IMR-90 (cell line): ENCODE measurements around the gene NPPC. TPM values are rescaled to one million over a fixed set of nuclear protein-coding genes. Genes with fewer than 3 reads are reported as not detected.

Experiments used
- ATAC-seq: fragments of 200-7000 bp; cut with Tn5 transposase; 2 replicates; pipeline ENCODE4 v1.9.1; 2020; ENCODE audit warnings: low read depth, mild to moderate bottlenecking, moderate library complexity
- BruUV-seq: library from RNA; stranded (reverse); fragments of 400-500 nt; replicated peaks from 2 replicates; lab custom pipeline; 2021; lab: Mats Ljungman, UMichigan
- CTCF ChIA-PET: fragments of 300-600 bp; formaldehyde crosslinking; extraction: SDS; loops from one replicate; lab custom pipeline; 2021; ENCODE audit warnings: antibody characterized with exemption; lab: Yijun Ruan, JAX
- POLR2A ChIA-PET: fragments of 300-600 bp; sonication (Branson Sonifier 250); formaldehyde crosslinking; loops from one replicate; lab custom pipeline; 2022; ENCODE audit warnings: antibody characterized with exemption; ENCODE audit not compliant: unreplicated experiment; lab: Charles Lee
- DNase-seq: peaks from one replicate; pipeline ENCODE4 v3.0.0; 2013
- H2AFZ ChIP-seq: replicated peaks from 2 replicates; pipeline ENCODE3; 2013; ENCODE audit warnings: low read length, mild to moderate bottlenecking; ENCODE audit not compliant: poor library complexity
- H2AK5ac ChIP-seq: 2 replicates; pipeline ENCODE4 v1.6.1; 2013; ENCODE audit warnings: low read depth, low read length, inconsistent platforms
- H2AK9ac ChIP-seq: replicated peaks from 2 replicates; pipeline ENCODE3; 2013; ENCODE audit warnings: mild to moderate bottlenecking, low read depth, low read length, moderate library complexity; ENCODE audit not compliant: poor library complexity
- H2BK120ac ChIP-seq: 2 replicates; pipeline ENCODE4 v1.6.1; 2013; ENCODE audit warnings: low read depth, low read length, inconsistent platforms
- H2BK15ac ChIP-seq: 3 replicates; pipeline ENCODE4 v1.6.1; 2013; ENCODE audit warnings: low read depth, low read length, inconsistent platforms
- H2BK20ac ChIP-seq: 2 replicates; pipeline ENCODE4 v1.6.1; 2013; ENCODE audit warnings: low read depth, mild to moderate bottlenecking, inconsistent platforms, low read length, moderate library complexity
- H2BK5ac ChIP-seq: 2 replicates; pipeline ENCODE4 v1.6.1; 2013; ENCODE audit warnings: mild to moderate bottlenecking, low read depth, low read length, inconsistent platforms; ENCODE audit not compliant: poor library complexity, severe bottlenecking
- H3K14ac ChIP-seq: replicated peaks from 2 replicates; pipeline ENCODE4 v1.6.1; 2013; ENCODE audit warnings: low read depth, low read length, inconsistent platforms
- H3K18ac ChIP-seq: 2 replicates; pipeline ENCODE4 v1.6.1; 2013; ENCODE audit warnings: low read depth, low read length, control low read depth
- H3K23ac ChIP-seq: 2 replicates; pipeline ENCODE4 v1.6.1; 2013; ENCODE audit warnings: low read depth, low read length, inconsistent platforms
- H3K27ac ChIP-seq: 2 replicates; pipeline ENCODE4 v1.5.1; 2013; ENCODE audit warnings: mild to moderate bottlenecking, control low read depth, low read length; ENCODE audit not compliant: insufficient read depth
- H3K27me3 ChIP-seq: 2 replicates; pipeline ENCODE4 v1.6.1; 2013; ENCODE audit warnings: low read length; ENCODE audit not compliant: control insufficient read depth, insufficient read depth
- H3K36me3 ChIP-seq: 2 replicates; pipeline ENCODE4 v1.6.1; 2013; ENCODE audit warnings: low read length, mixed read lengths; ENCODE audit not compliant: control insufficient read depth, insufficient read depth
- H3K4ac ChIP-seq: 2 replicates; pipeline ENCODE4 v1.6.1; 2013; ENCODE audit warnings: low read depth, low read length, inconsistent platforms
- H3K4me1 ChIP-seq: 2 replicates; pipeline ENCODE4 v1.6.1; 2013; ENCODE audit warnings: low read length, mixed read lengths; ENCODE audit not compliant: control insufficient read depth, insufficient read depth
- H3K4me2 ChIP-seq: 2 replicates; pipeline ENCODE4 v1.6.1; 2013; ENCODE audit warnings: low read depth, mild to moderate bottlenecking, control low read depth, low read length, moderate library complexity
- H3K4me3 ChIP-seq: 2 replicates; pipeline ENCODE4 v1.5.1; 2013; ENCODE audit warnings: low read depth, mild to moderate bottlenecking, control low read depth, low read length, moderate library complexity; ENCODE audit not compliant: insufficient read depth
- H3K56ac ChIP-seq: 2 replicates; pipeline ENCODE4 v1.6.1; 2013; ENCODE audit warnings: low read length, inconsistent platforms; ENCODE audit not compliant: insufficient read depth; ENCODE audit errors: extremely low read depth
- H3K79me1 ChIP-seq, 2 experiments: 2 replicates each; pipeline ENCODE4 v1.6.1; 2013; ENCODE audit warnings: low read length in 2 of 2, inconsistent platforms in 1 of 2, low read depth in 1 of 2
- H3K9ac ChIP-seq: 2 replicates; pipeline ENCODE4 v1.6.1; 2013; ENCODE audit warnings: low read depth, low read length, control low read depth
- H3K9me1 ChIP-seq: 2 replicates; pipeline ENCODE4 v1.6.1; 2013; ENCODE audit warnings: low read length, inconsistent platforms; ENCODE audit not compliant: insufficient read depth
- H3K9me3 ChIP-seq: 2 replicates; pipeline ENCODE4 v1.6.1; 2013; ENCODE audit warnings: low read length; ENCODE audit not compliant: control insufficient read depth, insufficient read depth
- H4K20me1 ChIP-seq: 2 replicates; pipeline ENCODE4 v1.6.1; 2013; ENCODE audit warnings: low read length, inconsistent platforms; ENCODE audit not compliant: insufficient read depth
- H4K5ac ChIP-seq: 2 replicates; pipeline ENCODE4 v1.6.1; 2013; ENCODE audit warnings: mild to moderate bottlenecking, low read depth, low read length, control low read depth
- H4K8ac ChIP-seq, 2 experiments: 2 replicates each; pipeline ENCODE4 v1.6.1; 2013; ENCODE audit warnings: low read depth in 2 of 2, low read length in 2 of 2, control low read depth in 1 of 2, inconsistent platforms in 1 of 2
- H4K91ac ChIP-seq: 2 replicates; pipeline ENCODE4 v1.6.1; 2013; ENCODE audit warnings: low read depth, low read length, inconsistent platforms; ENCODE audit not compliant: insufficient read depth
- BHLHE40 ChIP-seq: fragments of 150-350 bp; IDR thresholded peaks from 2 replicates; pipeline ENCODE4 v1.6.1; 2016; ENCODE audit warnings: mild to moderate bottlenecking, low read depth, low read length
- CEBPB ChIP-seq: IDR thresholded peaks from 2 replicates; pipeline ENCODE4 v1.6.1; 2012; ENCODE audit warnings: low read depth, low read length, improper control_type of control experiment
- CHD1 ChIP-seq: IDR thresholded peaks from 2 replicates; pipeline ENCODE4 v1.6.1; 2012; ENCODE audit warnings: low read depth, low read length, improper control_type of control experiment
- CTCF ChIP-seq: conservative IDR thresholded peaks from 2 replicates; pipeline ENCODE4 v1.5.1; 2012; ENCODE audit warnings: mild to moderate bottlenecking, low read depth, low read length, improper control_type of control experiment
- FOS ChIP-seq: fragments of 150-350 bp; IDR thresholded peaks from 2 replicates; pipeline ENCODE4 v1.6.1; 2016; ENCODE audit warnings: low read depth, low read length
- MAZ ChIP-seq: IDR thresholded peaks from 2 replicates; pipeline ENCODE4 v1.6.1; 2012; ENCODE audit warnings: low read depth, mild to moderate bottlenecking, low read length, improper control_type of control experiment, moderate library complexity, borderline replicate concordance
- MXI1 ChIP-seq: IDR thresholded peaks from 2 replicates; pipeline ENCODE4 v1.6.1; 2012; ENCODE audit warnings: low read depth, mild to moderate bottlenecking, low read length, moderate library complexity, borderline replicate concordance
- NFE2L2 ChIP-seq: fragments of 150-350 bp; IDR thresholded peaks from 2 replicates; pipeline ENCODE4 v1.6.1; 2016; ENCODE audit warnings: low read depth, mild to moderate bottlenecking, low read length
- POLR2A ChIP-seq: IDR thresholded peaks from 2 replicates; pipeline ENCODE4 v1.6.1; 2012; ENCODE audit warnings: mild to moderate bottlenecking, low read depth, low read length
- RAD21 ChIP-seq: IDR thresholded peaks from 2 replicates; pipeline ENCODE4 v1.6.1; 2012; ENCODE audit warnings: low read length, improper control_type of control experiment
- RCOR1 ChIP-seq: IDR thresholded peaks from 2 replicates; pipeline ENCODE4 v1.6.1; 2012; ENCODE audit warnings: mild to moderate bottlenecking, low read length, improper control_type of control experiment; ENCODE audit not compliant: insufficient replicate concordance
- RFX5 ChIP-seq: IDR thresholded peaks from 2 replicates; pipeline ENCODE4 v1.8.0; 2012; ENCODE audit warnings: low read depth, mild to moderate bottlenecking, low read length, moderate library complexity
- SMC3 ChIP-seq: fragments of 150-350 bp; IDR thresholded peaks from 2 replicates; pipeline ENCODE4 v1.6.1; 2016; ENCODE audit warnings: low read depth, mild to moderate bottlenecking, antibody characterized with exemption, low read length, moderate library complexity
- WGBS, 2 experiments: methylation state at CpG; one replicate each; pipeline versions ENCODE4 v1.1.5 to v1.1.7; 2013; ENCODE audit warnings: missing lambda C conversion rate in 2 of 2; ENCODE audit not compliant: insufficient read length in 1 of 2; ENCODE audit errors: extremely low coverage in 2 of 2; 5-methylcytosine and 5-hydroxymethylcytosine counted together
- dilution Hi-C: fragments of 300-500 bp; cut with HindIII; formaldehyde crosslinking; loops from one replicate; pipeline ENCODE4 v1.14.3; 2018; ENCODE audit warnings: low sequenced_read_pairs; ENCODE audit not compliant: unreplicated experiment
- in situ Hi-C: fragments of 300-500 bp; cut with MboI; formaldehyde crosslinking; loops from 3 replicates; pipeline ENCODE4 v1.14.3; 2019; ENCODE audit warnings: low sequenced_read_pairs, inconsistent platforms, mixed read lengths
- intact Hi-C: fragments of 100-400 bp; cut with micrococcal nuclease; formaldehyde crosslinking; loops from 2 replicates; pipeline ENCODE4 v1.10.0; 2022
- polyA plus RNA-seq, 3 experiments: library from polyadenylated mRNA; depleted of rRNA; stranded (reverse); fragments of >200 nt; gene quantifications; 2 replicates each; pipeline ENCODE4 v1.2.3, GENCODE V29; 2012; ENCODE audit warnings: low replicate concordance in 1 of 3
- total RNA-seq: library from RNA; depleted of rRNA; stranded (reverse); fragments of >200 nt; gene quantifications from 2 replicates; pipeline ENCODE4 v1.2.3, GENCODE V29; 2012
- TF ChIP-seq, protein P1 (sequence below): fragments of 150-350 bp; IDR thresholded peaks from 2 replicates; pipeline ENCODE4 v1.6.1; 2017; ENCODE audit warnings: mild to moderate bottlenecking, antibody characterized with exemption, low read length, low read depth

Gene NPPC
- total and polyA plus RNA-seq, 2 of the 4 experiments (the other 2 are of a cell fraction): 0.22 to 0.36 TPM

DNA sequence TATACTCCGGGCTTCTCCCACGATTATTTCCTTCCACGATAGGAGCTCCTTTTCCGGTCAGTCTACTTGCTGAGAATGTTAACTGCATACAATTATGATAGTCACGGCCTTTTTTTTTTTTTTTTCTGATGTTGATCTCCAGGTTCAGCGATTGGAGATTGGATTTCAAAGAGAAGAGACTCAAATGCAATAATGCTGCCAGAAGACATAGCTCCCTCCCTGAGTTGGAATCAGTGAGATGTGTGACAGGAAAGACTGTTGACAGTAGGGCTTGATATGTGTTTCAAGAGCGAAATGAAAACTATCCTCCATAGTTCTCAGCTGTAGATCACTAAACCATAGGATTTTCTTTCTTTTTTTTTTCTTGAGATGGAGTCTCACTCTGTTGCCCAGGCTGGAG, 47.0 kb downstream of the NPPC start:
- DNase-seq: no peak
- no peaks in the 10 kb centered on the region for H3K36me3 ChIP-seq
- no peaks in the 10 kb centered on the region for H3K9me3 ChIP-seq
- no peak overlapping the region for H3K27ac ChIP-seq
- H3K9ac ChIP-seq: no peak overlapping the region
- H3K9me1 ChIP-seq: no peaks in the 10 kb centered on the region
- no peak overlapping the region for H3K23ac ChIP-seq
- no peaks in the 10 kb centered on the region for H3K79me1 ChIP-seq
- POLR2A ChIA-PET: no interaction called here
- BruUV-seq: no TSS peak
- intact Hi-C loops (no loop called here), dilution Hi-C loops (no loop called here), in situ Hi-C loops (no loop called here)
- no peak overlapping the region for H4K91ac ChIP-seq
- H2AFZ ChIP-seq: no peak overlapping the region
- no peak overlapping the region for H3K4ac ChIP-seq
- 50% methylated on average over 1 of the region's 7 CpGs; no CpG with 5 or more reads in 1 of the 2 experiments for WGBS, 2 experiments
- no peak overlapping the region for H3K4me2 ChIP-seq
- no peak overlapping the region for H2BK120ac ChIP-seq
- no peak overlapping the region for H2BK15ac ChIP-seq
- H2AK5ac ChIP-seq: no peak overlapping the region
- H3K14ac ChIP-seq: no peak overlapping the region
- CTCF ChIA-PET: interaction anchor here (0.6 kb wide), 2 partner anchors 243 to 400 kb away, joined by 3 to 4 read pairs; no protein-coding TSS in a partner anchor
- H4K5ac ChIP-seq: no peak overlapping the region
- no peak overlapping the region for H3K4me3 ChIP-seq
- peaks cover 20% of the 10 kb centered on the region for H3K27me3 ChIP-seq
- no peak overlapping the region for H2BK20ac ChIP-seq
- H2AK9ac ChIP-seq: no peak overlapping the region
- H4K8ac ChIP-seq: no peak overlapping the region
- H3K56ac ChIP-seq: no peak overlapping the region
- TF ChIP-seq CEBPB: no peak
- no peak for TF ChIP-seq FOS
- no peak for TF ChIP-seq CHD1
- TF ChIP-seq, protein P1, sequence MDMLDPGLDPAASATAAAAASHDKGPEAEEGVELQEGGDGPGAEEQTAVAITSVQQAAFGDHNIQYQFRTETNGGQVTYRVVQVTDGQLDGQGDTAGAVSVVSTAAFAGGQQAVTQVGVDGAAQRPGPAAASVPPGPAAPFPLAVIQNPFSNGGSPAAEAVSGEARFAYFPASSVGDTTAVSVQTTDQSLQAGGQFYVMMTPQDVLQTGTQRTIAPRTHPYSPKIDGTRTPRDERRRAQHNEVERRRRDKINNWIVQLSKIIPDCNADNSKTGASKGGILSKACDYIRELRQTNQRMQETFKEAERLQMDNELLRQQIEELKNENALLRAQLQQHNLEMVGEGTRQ: no peak
- TF ChIP-seq NFE2L2: no peak
- no peak for TF ChIP-seq MAZ
- no peak for TF ChIP-seq RFX5
- no peak for TF ChIP-seq MXI1
- no peak for TF ChIP-seq CTCF
- no peak for TF ChIP-seq SMC3
- no peak for TF ChIP-seq BHLHE40
- no peak for TF ChIP-seq RAD21
- no peak for TF ChIP-seq POLR2A
- TF ChIP-seq RCOR1: no peak
- H2BK5ac ChIP-seq: no peak overlapping the region
- H3K4me1 ChIP-seq: no peaks in the 10 kb centered on the region
- no peak for ATAC-seq
- H3K18ac ChIP-seq: no peak overlapping the region
- no peaks in the 10 kb centered on the region for H4K20me1 ChIP-seq
